ENCODE data around the gene CELSR1. TPM values are rescaled to one million over a fixed set of nuclear protein-coding genes. Genes with fewer than 3 reads are reported as not detected.

CELSR1 gene
- total RNA-seq, 2 experiments from 2014 or later: 3.7 to 5.2 TPM

DNA sequence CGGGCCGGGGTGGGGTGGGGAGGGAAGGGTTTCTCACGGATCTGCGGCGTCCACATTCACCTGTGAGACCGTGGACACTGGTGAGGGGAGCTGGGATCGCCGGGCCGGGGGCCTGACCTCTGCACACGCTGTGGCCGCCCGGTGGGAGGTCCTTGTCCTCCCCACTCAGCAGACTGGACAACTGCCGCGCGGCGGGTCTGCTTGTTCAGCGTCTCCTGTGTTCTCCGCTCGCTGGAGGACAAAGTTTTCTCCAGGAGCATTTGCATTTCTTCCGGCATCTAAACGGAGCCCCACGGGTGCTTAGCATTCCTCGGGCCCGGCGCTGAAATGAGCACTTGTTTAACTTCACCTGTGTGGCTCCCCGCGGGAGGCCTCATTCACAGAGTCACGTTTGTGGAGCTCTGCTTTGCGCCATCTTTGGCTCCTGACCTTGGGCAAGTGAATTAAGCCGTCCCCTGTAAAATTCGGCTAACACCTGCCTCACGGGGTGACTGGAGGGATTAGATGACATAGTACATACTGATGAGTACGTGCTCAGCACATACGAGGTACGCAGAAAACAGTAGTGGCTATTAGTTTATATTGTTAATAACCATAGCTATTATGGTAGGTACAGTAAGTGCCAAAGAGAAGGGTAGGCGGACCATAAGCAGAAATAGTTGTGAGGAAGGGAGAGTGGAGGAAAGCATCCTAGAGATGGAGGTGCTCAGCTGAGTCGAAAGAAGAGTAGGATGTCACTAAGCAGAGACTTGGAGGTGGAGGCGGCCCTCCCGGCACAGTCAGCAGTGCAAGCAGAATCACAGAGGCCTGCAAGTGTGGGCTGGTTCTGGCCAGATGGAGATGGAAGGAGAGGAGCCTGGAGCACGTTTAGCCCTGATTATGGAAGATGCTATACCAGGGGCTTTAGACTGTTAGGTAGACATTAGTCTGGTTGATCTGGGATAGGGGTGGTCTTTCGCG, 201.0 kb downstream of the CELSR1 start:
- peak overlapping the region; percentile 93 for H3K4me3 ChIP-seq (ENCODE audit: low read depth, low read length, poor library complexity, severe bottlenecking)
- H4K20me1 ChIP-seq (ENCODE audit: insufficient read depth, low read length): peaks cover 5% of the 10 kb centered on the region
- no peaks in the 10 kb centered on the region for H3K9me2 ChIP-seq (ENCODE audit: insufficient read depth, low read length)
- H3K79me2 ChIP-seq (ENCODE audit: insufficient read depth, low read depth, low read length): peaks cover 21% of the 10 kb centered on the region
- intact Hi-C loops (cut with micrococcal nuclease; ENCODE audit: unreplicated experiment): no loop called here
- peak; percentile 27 for DNase-seq (ENCODE audit: low spot score)
- H3K9me3 ChIP-seq (ENCODE audit: low read length): no peaks in the 10 kb centered on the region
- peaks cover 9% of the 10 kb centered on the region for H3K4me1 ChIP-seq (ENCODE audit: insufficient read depth, low read length, poor library complexity, severe bottlenecking)
- CTCF ChIA-PET (ENCODE audit: unreplicated experiment): no interaction called here
- POLR2A ChIA-PET: interaction anchor here (0.6 to 0.9 kb wide), 2 partner anchors 8 to 1080 kb away, joined by 3 read pairs; no protein-coding TSS in a partner anchor
- TF ChIP-seq, protein P1, sequence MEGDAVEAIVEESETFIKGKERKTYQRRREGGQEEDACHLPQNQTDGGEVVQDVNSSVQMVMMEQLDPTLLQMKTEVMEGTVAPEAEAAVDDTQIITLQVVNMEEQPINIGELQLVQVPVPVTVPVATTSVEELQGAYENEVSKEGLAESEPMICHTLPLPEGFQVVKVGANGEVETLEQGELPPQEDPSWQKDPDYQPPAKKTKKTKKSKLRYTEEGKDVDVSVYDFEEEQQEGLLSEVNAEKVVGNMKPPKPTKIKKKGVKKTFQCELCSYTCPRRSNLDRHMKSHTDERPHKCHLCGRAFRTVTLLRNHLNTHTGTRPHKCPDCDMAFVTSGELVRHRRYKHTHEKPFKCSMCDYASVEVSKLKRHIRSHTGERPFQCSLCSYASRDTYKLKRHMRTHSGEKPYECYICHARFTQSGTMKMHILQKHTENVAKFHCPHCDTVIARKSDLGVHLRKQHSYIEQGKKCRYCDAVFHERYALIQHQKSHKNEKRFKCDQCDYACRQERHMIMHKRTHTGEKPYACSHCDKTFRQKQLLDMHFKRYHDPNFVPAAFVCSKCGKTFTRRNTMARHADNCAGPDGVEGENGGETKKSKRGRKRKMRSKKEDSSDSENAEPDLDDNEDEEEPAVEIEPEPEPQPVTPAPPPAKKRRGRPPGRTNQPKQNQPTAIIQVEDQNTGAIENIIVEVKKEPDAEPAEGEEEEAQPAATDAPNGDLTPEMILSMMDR (conservative IDR thresholded peaks at IDR 0.05; ENCODE audit: low read length): no peak
- no peak for TF ChIP-seq EZH2phosphoT487 (IDR thresholded peaks at IDR 0.05; ENCODE audit: borderline replicate concordance, low read depth, low read length)
- H3K4me2 ChIP-seq (ENCODE audit: low read length): peak overlapping the region; percentile 78
- H3K36me3 ChIP-seq (ENCODE audit: insufficient read depth, low read length): peaks cover 62% of the 10 kb centered on the region
- peak overlapping the region; percentile 54; the same call in 1 of the 2 replicates for H2AFZ ChIP-seq (ENCODE audit: low read length)
- H3K27ac ChIP-seq (ENCODE audit: low read depth, low read length, poor library complexity, severe bottlenecking): peak overlapping the region; percentile 29
- BruUV-seq (replicated peaks): no TSS peak

DNA sequence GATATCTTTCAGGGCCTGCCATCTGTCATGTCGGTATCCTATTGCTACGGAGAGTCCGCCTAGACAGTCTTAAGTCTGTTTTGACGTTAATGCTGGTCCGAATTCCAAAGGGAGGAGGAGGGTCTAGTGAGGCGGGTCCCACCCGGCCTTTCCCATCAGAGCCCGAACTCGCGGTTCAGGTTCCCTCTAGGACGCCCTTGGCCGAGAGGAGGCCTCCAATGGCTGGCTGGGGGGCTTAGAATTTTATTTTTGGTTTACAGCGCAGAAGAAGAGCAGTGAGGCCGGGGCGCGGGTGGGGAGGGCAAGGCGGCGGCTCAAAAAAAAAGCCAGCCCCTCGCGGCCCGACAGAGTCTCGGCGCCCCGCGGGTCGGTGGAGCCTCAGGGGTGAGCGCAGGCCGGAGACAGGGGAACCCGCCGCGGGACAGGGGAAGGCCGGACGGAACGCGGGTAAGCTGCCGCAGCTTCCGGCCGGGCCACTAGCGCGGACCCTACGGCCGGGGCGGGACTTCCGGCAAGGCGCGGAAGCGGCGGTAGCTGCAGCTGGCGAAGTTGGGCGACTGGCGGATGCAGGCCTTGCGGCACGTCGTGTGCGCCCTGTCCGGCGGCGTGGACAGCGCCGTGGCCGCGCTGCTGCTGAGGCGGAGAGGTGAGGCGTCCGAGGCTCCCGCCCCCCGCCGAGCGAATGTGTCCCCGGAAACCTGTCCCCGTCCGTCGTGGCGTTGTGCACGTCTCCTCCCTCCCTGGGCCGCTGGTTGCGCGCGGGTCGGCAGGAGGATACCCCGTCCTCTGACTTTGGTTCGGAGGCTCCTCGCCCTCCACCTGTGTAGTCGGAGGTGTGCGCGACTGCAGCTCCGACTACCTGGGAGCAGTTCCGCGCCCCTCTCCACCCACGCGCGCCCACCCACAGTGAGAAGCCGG, 202.0 kb downstream of the CELSR1 start, which contains the start of gene TRMU:
TRMU (plus strand) TSS at position 514 of the 918 bp plus-strand sequence; CDS start at position 565, 51 bp downstream.
- H3K36me3 ChIP-seq (ENCODE audit: insufficient read depth, low read length): peaks cover 63% of the 10 kb centered on the region
- H3K4me2 ChIP-seq (ENCODE audit: low read length): peak within 1 kb of the TSS; percentile 78
- peak within 1 kb of the TSS; percentile 82 for H2AFZ ChIP-seq (ENCODE audit: low read length)
- TF ChIP-seq, protein P1 (conservative IDR thresholded peaks at IDR 0.05; ENCODE audit: low read length): no peak
- no peak for TF ChIP-seq EZH2phosphoT487 (IDR thresholded peaks at IDR 0.05; ENCODE audit: borderline replicate concordance, low read depth, low read length)
- H3K9me2 ChIP-seq (ENCODE audit: insufficient read depth, low read length): no peaks in the 10 kb centered on the region
- ChIA-PET CTCF (ENCODE audit: unreplicated experiment) (no interaction called here), POLR2A (interaction anchor here (0.6 to 0.9 kb wide), 2 partner anchors 9 to 1079 kb away, joined by 3 read pairs; no protein-coding TSS in a partner anchor)
- peak within 1 kb of the TSS; percentile 93 for H3K4me3 ChIP-seq (ENCODE audit: low read depth, low read length, poor library complexity, severe bottlenecking)
- H3K4me1 ChIP-seq (ENCODE audit: insufficient read depth, low read length, poor library complexity, severe bottlenecking): peaks cover 9% of the 10 kb centered on the region
- peak; percentile 91 for DNase-seq (ENCODE audit: low spot score)
- peaks cover 21% of the 10 kb centered on the region for H3K79me2 ChIP-seq (ENCODE audit: insufficient read depth, low read depth, low read length)
- no peaks in the 10 kb centered on the region for H3K9me3 ChIP-seq (ENCODE audit: low read length)
- TSS peak; percentile 90 for BruUV-seq (replicated peaks)
- H3K27ac ChIP-seq (ENCODE audit: low read depth, low read length, poor library complexity, severe bottlenecking): peak within 1 kb of the TSS; percentile 34
- peaks cover 5% of the 10 kb centered on the region for H4K20me1 ChIP-seq (ENCODE audit: insufficient read depth, low read length)
- intact Hi-C loops (cut with micrococcal nuclease; ENCODE audit: unreplicated experiment): no loop called here

All from OCI-LY7 (cell line).